T-helper 2 cell treated with Interferon-gamma antibody and Interleukin-4, amounts not matched to agents 5 μg/mL and 100 μg/mL, for 36 hours (primary cell): ENCODE data around the gene TES.

Experiments
- DNase-seq: peaks from one replicate; pipeline ENCODE4 v3.0.0; 2021; ENCODE audit warnings: low spot score
- H3K27ac Mint-ChIP-seq: one replicate; pipeline ENCODE4 v1.8.0; 2021; ENCODE audit warnings: mild to moderate bottlenecking, mixed read lengths
- H3K27me3 Mint-ChIP-seq: one replicate; pipeline ENCODE4 v1.8.0; 2021; ENCODE audit warnings: low read depth, mixed read lengths
- H3K36me3 Mint-ChIP-seq: one replicate; pipeline ENCODE4 v1.8.0; 2021; ENCODE audit warnings: low read depth, mixed read lengths
- H3K4me1 Mint-ChIP-seq: one replicate; pipeline ENCODE4 v1.8.0; 2021; ENCODE audit warnings: low read depth, mixed read lengths
- H3K4me3 Mint-ChIP-seq: one replicate; pipeline ENCODE4 v1.8.0; 2022; ENCODE audit warnings: mild to moderate bottlenecking, moderate library complexity, mixed read lengths
- H3K9me3 Mint-ChIP-seq: one replicate; pipeline ENCODE4 v1.8.0; 2021; ENCODE audit warnings: mixed read lengths

TES gene

DNA sequence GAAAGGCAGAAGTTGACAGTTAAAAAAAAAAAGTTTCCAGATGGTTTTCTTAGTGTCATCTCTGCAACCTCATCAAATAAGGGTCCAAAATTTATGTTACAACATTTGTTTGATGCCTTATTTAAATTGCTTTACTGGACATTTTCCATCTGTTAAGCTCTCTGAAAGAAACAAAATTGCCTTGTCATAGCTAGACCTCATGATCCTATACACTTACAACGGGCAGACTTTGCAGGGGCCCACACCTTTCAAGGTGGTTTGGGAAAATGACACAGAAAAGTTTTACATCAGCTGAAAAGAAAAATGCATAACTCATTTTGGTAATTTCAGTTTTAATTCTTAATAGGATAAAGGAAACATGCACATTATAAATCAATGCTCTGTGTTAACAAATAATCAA is 1.4 kb upstream of the TES start:
- H3K4me3 Mint-ChIP-seq = no peak overlapping the region
- DNase-seq = no peak
- H3K27ac Mint-ChIP-seq = no peak overlapping the region
- H3K9me3 Mint-ChIP-seq = peaks cover 5% of the 10 kb centered on the region
- peaks cover 29% of the 10 kb centered on the region for H3K4me1 Mint-ChIP-seq
- H3K27me3 Mint-ChIP-seq = peaks cover 10% of the 10 kb centered on the region
- peaks cover 17% of the 10 kb centered on the region for H3K36me3 Mint-ChIP-seq

DNA sequence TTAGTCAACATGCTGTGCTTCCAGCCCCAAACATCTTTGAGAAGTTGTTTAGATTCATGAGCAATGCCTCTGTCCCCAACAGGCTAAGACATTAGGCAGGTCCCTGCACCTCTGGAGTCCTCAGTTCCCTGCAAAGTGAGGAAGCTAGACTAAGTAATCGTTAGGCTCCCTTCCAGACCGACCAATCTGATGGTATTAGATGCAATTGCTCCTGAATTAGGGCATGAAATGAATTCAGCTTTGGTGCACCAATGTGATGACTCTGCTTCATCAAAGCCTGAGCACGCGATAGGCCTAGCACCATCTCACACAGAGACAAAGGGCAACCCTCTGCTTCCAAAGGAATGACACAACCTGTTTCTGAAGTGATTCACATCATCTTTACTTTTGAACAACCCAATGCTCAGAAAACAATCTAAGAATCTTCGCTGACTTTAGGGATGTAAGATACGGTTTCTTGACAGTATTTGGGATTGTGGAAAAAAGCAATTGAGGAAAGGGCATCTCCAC is 723 bp upstream of the TES start:
- Mint-ChIP-seq H3K36me3 (peaks cover 20% of the 10 kb centered on the region), H3K4me1 (peaks cover 34% of the 10 kb centered on the region), H3K9me3 (peaks cover 5% of the 10 kb centered on the region), H3K27me3 (peaks cover 7% of the 10 kb centered on the region), H3K4me3 (peak overlapping the region; percentile 69), H3K27ac (no peak overlapping the region)
- DNase-seq = no peak

DNA sequence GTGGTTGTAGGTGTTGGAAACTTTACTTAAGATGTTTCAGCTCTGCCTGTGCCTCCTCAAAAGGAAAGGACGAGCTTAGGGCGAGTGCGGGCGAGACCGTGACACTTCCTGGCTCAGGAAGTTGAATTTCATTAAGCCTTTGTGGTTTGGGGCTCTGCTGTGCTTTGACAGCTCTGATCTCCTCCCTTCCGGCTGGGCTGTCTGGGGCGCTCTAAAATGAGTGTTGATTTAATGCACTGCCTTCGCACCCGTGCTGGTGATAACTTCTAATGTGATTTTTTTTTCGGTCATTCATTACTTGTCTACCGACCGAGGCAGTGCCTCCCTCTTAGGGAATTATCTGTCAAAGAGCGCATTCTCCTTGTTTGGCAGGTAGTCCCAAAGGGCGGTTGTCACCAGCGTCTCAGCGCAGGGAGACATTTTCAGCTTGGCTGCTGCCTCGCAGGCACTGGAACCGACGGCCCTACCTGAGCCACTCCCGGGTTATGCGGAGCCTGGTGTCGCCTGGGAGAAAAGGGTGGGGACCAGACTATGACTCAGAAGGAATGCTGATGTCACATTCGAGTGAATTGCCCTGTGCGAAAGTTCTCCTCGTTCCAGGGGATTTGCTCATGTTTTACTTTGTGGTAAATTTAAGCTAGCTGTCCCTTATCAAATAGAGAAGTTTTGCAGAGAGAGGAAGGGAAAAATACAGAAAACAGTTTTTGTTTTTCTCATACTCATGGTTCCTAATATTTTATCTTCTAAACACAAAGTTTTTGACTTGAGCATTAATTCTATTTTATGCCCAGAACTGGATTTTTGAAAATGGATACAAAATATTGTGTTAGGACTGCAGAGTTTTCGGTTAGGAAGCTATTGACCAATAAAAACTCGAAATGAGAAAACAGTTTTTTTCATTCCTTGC is 920 bp downstream of the TES start:
- peaks cover 48% of the 10 kb centered on the region for H3K4me1 Mint-ChIP-seq
- peak overlapping the region; percentile 94 for H3K27ac Mint-ChIP-seq
- peaks cover 30% of the 10 kb centered on the region for H3K36me3 Mint-ChIP-seq
- peak overlapping the region; percentile 96 for H3K4me3 Mint-ChIP-seq
- peaks cover 5% of the 10 kb centered on the region for H3K9me3 Mint-ChIP-seq
- no peaks in the 10 kb centered on the region for H3K27me3 Mint-ChIP-seq
- DNase-seq = peak; percentile 68

DNA sequence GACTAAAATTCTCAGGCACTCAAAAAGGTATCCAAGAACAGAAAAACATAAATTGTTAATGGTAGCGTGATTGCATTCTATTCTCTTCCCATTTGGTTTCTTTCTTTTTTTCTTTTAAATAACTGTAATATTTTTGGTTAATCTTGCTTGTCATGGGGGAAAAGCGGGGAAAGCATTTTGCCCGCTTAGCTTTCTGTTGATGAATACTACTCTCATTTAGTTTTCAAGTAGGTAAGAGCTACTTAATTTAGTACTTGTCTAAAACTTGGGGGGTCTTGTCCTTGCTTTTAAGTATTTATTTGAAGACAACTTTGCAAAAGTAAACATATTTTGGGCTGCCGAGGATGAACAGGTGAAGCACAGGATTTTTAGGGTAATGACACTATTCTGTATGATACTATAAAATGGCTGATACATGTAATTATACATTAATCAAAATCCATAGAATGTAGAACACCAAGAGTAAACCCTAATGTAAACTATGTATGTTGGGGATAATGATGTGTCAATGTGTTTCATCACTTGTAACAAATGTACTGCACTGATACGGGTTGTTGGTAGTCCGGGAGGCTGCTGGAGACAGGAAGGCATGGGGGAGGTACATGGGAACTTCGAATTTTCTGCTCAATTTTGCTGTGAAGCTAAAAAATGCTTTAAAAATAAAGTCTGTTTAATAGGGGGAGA is 1.7 kb downstream of the TES start:
- Mint-ChIP-seq H3K27me3 (no peaks in the 10 kb centered on the region), H3K27ac (peak overlapping the region; percentile 94), H3K4me1 (peaks cover 50% of the 10 kb centered on the region), H3K4me3 (peak overlapping the region; percentile 96), H3K9me3 (peaks cover 5% of the 10 kb centered on the region), H3K36me3 (peaks cover 33% of the 10 kb centered on the region)
- no peak for DNase-seq

DNA sequence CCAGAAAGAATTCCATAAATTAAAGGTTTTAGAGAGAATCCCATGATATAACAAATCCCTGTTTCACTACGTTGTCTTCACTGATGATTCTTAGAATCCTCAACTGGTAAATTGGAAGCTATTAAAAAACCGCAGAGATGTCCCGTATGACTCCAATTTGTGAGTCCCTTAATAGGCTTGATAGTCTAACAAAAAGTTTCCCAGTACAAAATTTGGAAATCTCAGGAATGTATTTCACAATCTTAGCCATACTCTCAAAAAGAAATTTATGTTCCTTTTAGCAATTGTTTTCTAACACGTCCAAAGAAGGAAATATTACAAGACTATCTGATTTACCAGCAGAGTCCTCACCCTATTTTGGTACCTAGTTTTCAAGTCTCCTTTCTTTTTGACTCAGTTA is 2.5 kb downstream of the TES start:
- DNase-seq = no peak
- H3K9me3 Mint-ChIP-seq = no peaks in the 10 kb centered on the region
- H3K27me3 Mint-ChIP-seq = no peaks in the 10 kb centered on the region
- H3K36me3 Mint-ChIP-seq = peaks cover 34% of the 10 kb centered on the region
- peak overlapping the region; percentile 96 for H3K4me3 Mint-ChIP-seq
- H3K27ac Mint-ChIP-seq = peak overlapping the region; percentile 50
- H3K4me1 Mint-ChIP-seq = peaks cover 54% of the 10 kb centered on the region

DNA sequence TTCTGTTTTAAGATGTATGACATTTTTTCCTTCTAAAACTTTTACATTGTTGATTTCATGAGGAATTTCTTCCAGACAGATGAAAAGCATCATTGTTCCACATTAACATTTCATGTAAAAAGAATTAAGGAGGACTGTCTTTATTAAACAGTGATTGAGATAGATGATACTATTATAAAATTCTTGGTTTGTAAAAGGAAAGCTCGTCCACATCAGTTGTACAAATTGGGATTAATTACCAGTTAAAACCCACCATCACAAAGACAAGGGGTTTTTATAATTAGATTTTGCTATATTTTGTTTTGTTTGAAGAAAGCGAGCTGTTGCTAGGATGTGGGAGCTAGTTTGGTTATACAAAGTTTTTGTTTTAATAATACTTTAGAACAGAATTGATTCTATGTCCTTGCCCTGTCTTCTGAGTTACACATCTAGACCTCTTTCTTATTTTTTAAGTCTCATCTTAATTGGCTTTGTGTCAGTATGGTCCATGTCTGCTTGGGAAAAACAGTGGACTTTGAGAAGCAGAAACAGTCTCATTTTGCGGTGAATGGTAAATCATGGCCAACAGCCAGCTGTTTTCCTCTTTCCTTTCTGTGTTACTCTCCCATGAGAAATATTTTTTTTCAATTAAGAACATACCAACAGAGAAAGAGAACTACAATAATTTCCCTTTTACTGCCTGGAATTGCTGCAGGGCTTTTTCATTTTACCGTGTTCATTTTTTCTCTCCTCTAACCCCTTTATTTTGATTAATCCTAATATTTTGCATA is 3.2 kb downstream of the TES start:
- Mint-ChIP-seq H3K27ac (peak overlapping the region; percentile 24), H3K4me3 (peak overlapping the region; percentile 96), H3K27me3 (no peaks in the 10 kb centered on the region), H3K4me1 (peaks cover 59% of the 10 kb centered on the region), H3K9me3 (no peaks in the 10 kb centered on the region), H3K36me3 (peaks cover 34% of the 10 kb centered on the region)
- no peak for DNase-seq

DNA sequence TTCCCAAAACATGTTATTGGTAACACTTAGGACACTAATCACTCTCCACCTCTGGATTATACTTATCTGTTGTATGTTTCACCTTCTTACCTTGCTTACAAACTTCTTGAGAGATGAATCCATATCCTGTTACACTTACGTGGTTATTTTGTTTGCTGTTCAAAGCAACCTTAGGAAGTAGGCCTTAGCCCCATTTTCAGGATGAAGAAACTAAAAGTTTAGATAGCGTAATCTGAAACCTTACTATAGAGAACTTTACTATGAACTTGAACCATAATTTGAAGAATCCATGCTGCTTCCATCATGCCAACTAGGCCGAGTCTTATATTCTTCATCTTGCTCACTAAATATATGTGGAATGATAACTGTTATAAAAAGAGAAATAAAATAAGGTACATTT is 4.6 kb downstream of the TES start:
- peak overlapping the region; percentile 49 for H3K4me3 Mint-ChIP-seq

DNA sequence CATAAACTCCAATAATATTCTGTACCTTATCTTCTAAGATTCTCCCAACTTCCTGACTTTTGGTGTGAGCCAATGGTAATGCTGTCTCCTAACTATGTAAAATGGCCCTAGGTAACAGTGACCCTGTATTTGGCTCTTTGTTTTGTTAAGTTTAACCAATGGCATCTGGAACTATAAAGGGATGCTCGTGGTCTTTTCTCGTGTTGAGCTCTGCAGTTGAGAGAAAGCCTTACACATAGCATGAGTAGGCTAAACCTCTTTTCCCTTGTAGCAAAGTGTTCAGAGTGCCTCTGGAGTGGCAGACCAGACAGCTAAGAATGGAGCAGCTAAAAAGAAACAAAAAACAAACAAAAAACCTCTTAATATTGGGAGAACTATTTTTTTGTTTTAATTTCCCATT is 5.2 kb downstream of the TES start:
- Mint-ChIP-seq H3K36me3 (peaks cover 34% of the 10 kb centered on the region), H3K4me1 (peaks cover 62% of the 10 kb centered on the region), H3K9me3 (no peaks in the 10 kb centered on the region), H3K27ac (peak overlapping the region; percentile 6), H3K27me3 (no peaks in the 10 kb centered on the region), H3K4me3 (peak overlapping the region; percentile 59)
- no peak for DNase-seq

More for the DNA sequence above, 4.6 kb downstream of the TES start:
- Mint-ChIP-seq H3K9me3 (no peaks in the 10 kb centered on the region), H3K36me3 (peaks cover 34% of the 10 kb centered on the region), H3K27ac (no peak overlapping the region), H3K4me1 (peaks cover 61% of the 10 kb centered on the region), H3K27me3 (no peaks in the 10 kb centered on the region)
- no peak for DNase-seq

DNA sequence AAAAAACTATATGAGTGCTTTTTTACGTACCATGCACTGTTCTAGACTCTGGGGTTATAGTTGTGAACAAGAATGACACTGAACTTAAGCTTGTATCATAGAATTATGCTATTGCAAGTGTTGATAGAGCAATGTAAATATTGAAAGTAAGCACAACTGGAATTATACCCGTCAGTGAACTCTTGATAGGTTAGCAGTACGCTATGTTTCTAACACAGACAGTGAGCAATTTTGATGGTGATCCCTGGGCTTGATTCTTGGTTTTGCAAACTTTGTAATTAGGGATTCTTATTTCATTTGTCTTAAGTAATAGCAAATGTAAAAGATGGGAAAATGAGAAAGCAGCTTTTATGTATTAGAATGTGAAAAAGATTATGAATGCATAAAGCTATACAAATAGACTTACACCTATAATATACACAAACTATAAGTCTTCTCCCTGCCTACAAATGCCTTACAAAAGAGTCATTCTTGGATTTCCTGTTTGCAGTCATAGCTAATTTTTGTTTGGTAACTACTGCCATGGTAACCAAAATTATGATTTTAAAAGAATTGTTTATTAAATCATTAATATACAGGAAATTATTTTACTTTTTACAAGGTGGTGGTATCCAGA is 6.7 kb downstream of the TES start:
- peaks cover 30% of the 10 kb centered on the region for H3K36me3 Mint-ChIP-seq
- H3K27me3 Mint-ChIP-seq = no peaks in the 10 kb centered on the region
- no peak for DNase-seq
- H3K4me3 Mint-ChIP-seq = peak overlapping the region; percentile 9
- H3K4me1 Mint-ChIP-seq = peaks cover 64% of the 10 kb centered on the region
- no peaks in the 10 kb centered on the region for H3K9me3 Mint-ChIP-seq
- no peak overlapping the region for H3K27ac Mint-ChIP-seq

DNA sequence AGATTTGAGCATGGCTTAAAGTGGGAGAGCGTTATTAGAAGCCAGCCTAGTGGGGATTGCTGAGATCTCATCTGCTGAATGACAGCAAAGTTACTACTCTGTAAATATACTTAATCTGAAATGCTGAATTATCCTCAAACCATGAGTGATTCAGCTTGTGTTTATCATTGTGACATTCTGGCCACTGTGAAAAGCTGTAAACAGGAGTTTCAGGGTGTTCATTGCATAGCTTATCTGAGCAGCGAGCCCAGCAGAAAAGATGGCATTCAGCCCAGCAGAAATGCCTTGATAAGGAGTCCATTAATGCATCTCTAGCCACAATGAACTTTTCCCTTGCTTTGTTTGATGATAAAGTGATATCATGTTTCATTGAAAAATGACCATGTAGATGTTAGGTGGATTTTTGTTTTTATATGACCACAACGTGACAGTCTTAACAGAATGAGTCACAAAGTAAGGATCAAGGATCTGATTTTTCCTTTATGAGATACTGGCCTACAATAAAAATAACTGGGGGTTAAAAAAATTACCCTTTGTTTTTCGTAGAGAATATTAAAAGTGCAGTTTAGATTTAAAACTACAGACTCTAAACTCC is 7.8 kb downstream of the TES start:
- Mint-ChIP-seq H3K4me1 (peaks cover 58% of the 10 kb centered on the region), H3K27me3 (no peaks in the 10 kb centered on the region), H3K4me3 (no peak overlapping the region), H3K27ac (no peak overlapping the region), H3K36me3 (peaks cover 25% of the 10 kb centered on the region), H3K9me3 (no peaks in the 10 kb centered on the region)
- no peak for DNase-seq

DNA sequence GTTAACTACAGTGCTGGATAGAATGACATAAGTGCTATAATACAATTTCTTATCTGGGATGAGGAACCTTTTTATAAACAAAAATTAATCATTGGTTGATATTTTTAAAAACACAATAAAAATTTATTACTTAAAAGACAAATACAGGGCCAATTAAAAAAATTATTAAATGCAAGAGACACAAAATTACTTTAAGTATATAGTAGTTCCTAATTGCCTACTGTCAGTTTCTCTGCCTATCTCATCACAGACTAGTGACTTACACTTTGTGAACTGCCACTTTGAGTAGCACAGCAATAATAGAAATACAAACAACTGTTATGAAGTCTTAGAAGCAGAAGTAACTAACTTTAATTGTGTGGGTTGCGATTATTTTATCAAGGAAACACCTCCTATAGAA is 8.4 kb downstream of the TES start:
- DNase-seq = no peak
- Mint-ChIP-seq H3K36me3 (peaks cover 22% of the 10 kb centered on the region), H3K27me3 (no peaks in the 10 kb centered on the region), H3K4me1 (peaks cover 58% of the 10 kb centered on the region), H3K9me3 (no peaks in the 10 kb centered on the region), H3K4me3 (no peak overlapping the region), H3K27ac (no peak overlapping the region)

DNA sequence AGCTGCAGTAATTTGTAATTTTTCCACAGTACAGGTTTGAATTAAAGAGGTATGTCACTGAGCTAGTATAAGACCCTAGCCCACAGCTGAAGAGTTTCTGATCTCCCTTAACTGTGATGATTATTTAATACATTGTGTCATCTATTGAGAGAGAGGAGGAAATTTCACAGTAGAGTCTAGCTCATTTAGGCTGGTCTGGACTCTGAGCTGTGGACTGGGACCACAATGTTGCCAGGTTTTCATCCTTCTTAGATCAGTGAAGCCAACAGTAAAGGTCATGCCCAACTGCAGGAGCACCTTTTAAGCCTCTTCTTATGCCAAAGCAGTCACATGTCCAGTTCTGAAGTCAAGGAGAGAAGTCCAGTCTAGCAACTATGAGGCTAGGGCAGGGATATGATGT is 8.9 kb downstream of the TES start:
- Mint-ChIP-seq H3K27me3 (no peaks in the 10 kb centered on the region), H3K4me1 (peaks cover 61% of the 10 kb centered on the region), H3K4me3 (no peak overlapping the region), H3K9me3 (no peaks in the 10 kb centered on the region), H3K27ac (no peak overlapping the region), H3K36me3 (peaks cover 19% of the 10 kb centered on the region)
- DNase-seq = no peak

DNA sequence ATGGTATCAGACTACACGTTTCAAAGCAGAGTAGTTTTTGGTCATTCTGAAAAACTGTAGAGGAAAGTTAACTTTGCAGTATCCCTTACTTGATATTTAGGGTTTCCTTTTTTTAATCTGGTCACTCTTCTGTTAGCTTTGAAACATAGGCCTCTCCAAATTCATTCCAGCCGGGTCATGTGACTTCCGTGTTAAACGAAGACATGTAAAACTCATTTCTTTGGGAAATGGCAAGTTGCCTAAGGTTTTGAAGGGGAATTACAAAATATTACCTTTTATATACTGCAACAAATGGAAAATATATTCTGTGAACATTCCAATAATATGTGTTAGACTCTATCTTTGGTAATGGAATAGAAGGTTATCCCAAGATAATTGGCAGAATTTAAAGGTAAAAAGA is 9.5 kb downstream of the TES start:
- DNase-seq = no peak
- H3K9me3 Mint-ChIP-seq = no peaks in the 10 kb centered on the region
- H3K27ac Mint-ChIP-seq = no peak overlapping the region
- H3K4me1 Mint-ChIP-seq = peaks cover 61% of the 10 kb centered on the region
- H3K36me3 Mint-ChIP-seq = peaks cover 15% of the 10 kb centered on the region
- H3K27me3 Mint-ChIP-seq = no peaks in the 10 kb centered on the region
- H3K4me3 Mint-ChIP-seq = no peak overlapping the region
